B cell (primary cell): ENCODE measurements around the gene CLCN7. TPM values are rescaled to one million over a fixed set of nuclear protein-coding genes. Genes with fewer than 3 reads are reported as not detected.

Experiments
- ATAC-seq: fragments of 200-7000 bp; cut with Tn5 transposase; one replicate; pipeline ENCODE4 v1.10.0; 2021; ENCODE audit warnings: low read depth, mild to moderate bottlenecking, moderate number of reproducible peaks, moderate library complexity
- CTCF ChIA-PET: fragments of 350-600 bp; sonication (Branson Sonifier 250); formaldehyde crosslinking; loops from one replicate; lab custom pipeline; 2021; ENCODE audit warnings: antibody characterized with exemption, inconsistent platforms; lab: Charles Lee
- POLR2A ChIA-PET: fragments of 350-600 bp; sonication (Branson Sonifier 250); formaldehyde crosslinking; loops from one replicate; lab custom pipeline; 2021; ENCODE audit warnings: antibody characterized with exemption; lab: Charles Lee
- DNase-seq: peaks from one replicate; pipeline ENCODE4 v3.0.0; 2013
- H2AFZ ChIP-seq: 2 replicates; pipeline ENCODE4 v1.6.1; 2012; ENCODE audit warnings: mild to moderate bottlenecking, low read depth, low read length; ENCODE audit not compliant: insufficient read depth, poor library complexity, severe bottlenecking
- H3K27ac ChIP-seq, 2 donors: 1 replicate in 1 of 2; 2 replicates in 1 of 2; pipeline ENCODE4 v1.5.1; 2012 to 2013; ENCODE audit warnings: low read length in 2 of 2, mild to moderate bottlenecking in 2 of 2, moderate library complexity in 1 of 2
- H3K27me3 ChIP-seq, 4 experiments: fragments of 200-600 bp in 1 of 4; sonication (generic) in 1 of 4; replicated peaks in 1 of 4; 1 replicate in 2 of 4; 2 replicates in 2 of 4; pipeline versions ENCODE4 v1.6.1 to v1.7.0; 2013 to 2016; ENCODE audit warnings: low read length in 3 of 4, mild to moderate bottlenecking in 2 of 4, mixed read lengths in 1 of 4, moderate library complexity in 1 of 4; ENCODE audit not compliant: insufficient read depth in 4 of 4, control insufficient read depth in 3 of 4; ENCODE audit errors: control extremely low read depth in 1 of 4
- H3K36me3 ChIP-seq, 2 experiments: replicated peaks in 1 of 2; 1 replicate in 1 of 2; 2 replicates in 1 of 2; pipeline versions ENCODE4 v1.6.1 to v1.7.1; 2013; ENCODE audit warnings: low read length in 1 of 2; ENCODE audit not compliant: insufficient read depth in 2 of 2, control insufficient read depth in 1 of 2; ENCODE audit errors: control extremely low read depth in 1 of 2, extremely low read depth in 1 of 2
- H3K4me1 ChIP-seq, 2 donors: fragments of 200-600 bp in 1 of 2; sonication (generic) in 1 of 2; 1 replicate in 1 of 2; 2 replicates in 1 of 2; pipeline versions ENCODE4 v1.5.1 to v1.6.1; 2013 to 2017; ENCODE audit warnings: low read length in 2 of 2; ENCODE audit not compliant: control insufficient read depth in 2 of 2, insufficient read depth in 2 of 2
- H3K4me2 ChIP-seq: replicated peaks from 2 replicates; pipeline ENCODE3; 2012; ENCODE audit warnings: mild to moderate bottlenecking, low read depth, low read length; ENCODE audit not compliant: poor library complexity, severe bottlenecking
- H3K4me3 ChIP-seq, 5 experiments: fragments of 200-600 bp in 1 of 5; sonication (generic) in 1 of 5; 1 replicate in 3 of 5; 2 replicates in 2 of 5; pipeline versions ENCODE4 v1.5.1 to v1.7.0; 2011 to 2016; ENCODE audit warnings: low read length in 4 of 5, mild to moderate bottlenecking in 4 of 5, low read depth in 2 of 5, control low read depth in 1 of 5, moderate library complexity in 1 of 5; ENCODE audit not compliant: insufficient read depth in 1 of 5; ENCODE audit errors: control extremely low read depth in 1 of 5, extremely low read depth in 1 of 5
- H3K79me2 ChIP-seq: fragments of 200-600 bp; sonication (generic); one replicate; pipeline ENCODE4 v1.6.0; 2016; ENCODE audit warnings: low read length; ENCODE audit not compliant: control insufficient read depth, insufficient read depth
- H3K9ac ChIP-seq: fragments of 200-600 bp; sonication (generic); 2 replicates; pipeline ENCODE4 v1.6.1; 2017; ENCODE audit warnings: mild to moderate bottlenecking, low read length, moderate library complexity
- H3K9me3 ChIP-seq, 3 donors: one replicate each; pipeline versions ENCODE4 v1.6.1 to v1.7.1; 2013; ENCODE audit warnings: low read length in 2 of 3; ENCODE audit not compliant: control insufficient read depth in 2 of 3, insufficient read depth in 1 of 3; ENCODE audit errors: control extremely low read depth in 1 of 3
- H4K20me1 ChIP-seq: 2 replicates; pipeline ENCODE4 v1.6.0; 2012; ENCODE audit warnings: mild to moderate bottlenecking, low read length; ENCODE audit not compliant: insufficient read depth, control insufficient read depth, poor library complexity, severe bottlenecking
- H3K27ac Mint-ChIP-seq: one replicate; pipeline ENCODE4 v1.8.0; 2021; ENCODE audit warnings: mixed read lengths
- H3K27me3 Mint-ChIP-seq: one replicate; pipeline ENCODE4 v1.8.0; 2021; ENCODE audit warnings: mixed read lengths
- H3K4me1 Mint-ChIP-seq: one replicate; pipeline ENCODE4 v1.8.0; 2021; ENCODE audit warnings: mixed read lengths
- H3K4me3 Mint-ChIP-seq: one replicate; pipeline ENCODE4 v1.8.0; 2021; ENCODE audit warnings: mixed read lengths
- H3K9me3 Mint-ChIP-seq: one replicate; pipeline ENCODE4 v1.8.0; 2022; ENCODE audit warnings: mixed read lengths; ENCODE audit not compliant: insufficient read depth
- EZH2 ChIP-seq: IDR thresholded peaks from 2 replicates; pipeline ENCODE4 v1.6.1; 2012; ENCODE audit warnings: borderline replicate concordance, low read depth, mild to moderate bottlenecking, moderate library complexity, low read length; ENCODE audit not compliant: insufficient read depth, poor library complexity, severe bottlenecking
- WGBS: methylation state at CpG from one replicate; pipeline ENCODE4 v1.1.5; 2013; ENCODE audit warnings: missing lambda C conversion rate; ENCODE audit not compliant: insufficient coverage; 5-methylcytosine and 5-hydroxymethylcytosine counted together
- intact Hi-C: fragments of 100-400 bp; cut with micrococcal nuclease; formaldehyde crosslinking; loops from one replicate; pipeline ENCODE4 v1.10.0; 2022
- polyA plus RNA-seq: library from polyadenylated mRNA; depleted of rRNA; stranded (reverse); fragments of >200 nt; gene quantifications from 2 replicates; pipeline ENCODE4 v1.2.3, GENCODE V29; 2012
- total RNA-seq, 2 donors: library from RNA; stranded (reverse); fragments of 120-200 nt in 1 of 2; gene quantifications; 1 replicate in 1 of 2; 2 replicates in 1 of 2; pipeline versions ENCODE4 v1.2.3 to v1.2.4, GENCODE V29; 2013 to 2022
- TF ChIP-seq, protein P1 (sequence below): fragments of 200-600 bp; IDR thresholded peaks from one replicate; pipeline ENCODE4 v1.8.0; 2022; ENCODE audit warnings: antibody characterized with exemption, mild to moderate bottlenecking

The CLCN7 gene
- total and polyA plus RNA-seq, 2 donors (not counting 1 experiment from before 2014, with no cell fraction given) = 215 to 274 TPM

DNA sequence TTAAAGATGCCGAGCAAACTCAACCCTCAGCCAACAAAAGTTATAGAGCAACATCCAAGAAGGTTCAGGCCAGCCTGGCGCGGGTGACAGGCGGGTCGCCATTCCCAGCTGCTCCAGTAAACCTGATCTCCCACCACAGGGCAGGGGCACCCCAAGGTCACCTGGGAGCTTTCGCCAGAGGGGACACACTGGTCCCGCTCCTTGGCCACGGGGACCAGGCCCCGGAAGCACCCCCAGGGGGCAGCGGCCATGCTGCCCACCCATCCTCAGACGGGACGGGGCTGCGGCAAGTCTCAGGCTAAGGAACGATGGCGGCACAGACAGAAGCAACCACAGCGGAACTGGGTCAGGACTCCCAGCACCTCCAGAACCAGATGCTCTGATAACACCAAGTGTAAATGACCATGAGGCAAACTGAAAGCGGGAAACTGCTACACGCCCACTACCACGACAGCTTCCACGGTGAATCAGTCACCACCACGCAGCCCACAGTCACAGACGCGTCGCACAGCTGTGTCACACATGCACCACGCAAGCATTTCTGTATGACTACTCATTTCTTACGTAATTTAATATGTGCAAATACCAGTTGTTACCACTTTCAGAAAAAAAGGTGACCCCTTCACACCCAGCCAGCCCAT is 16.4 kb downstream of the CLCN7 start:
- ATAC-seq = peak; percentile 60
- no peak for TF ChIP-seq EZH2
- TF ChIP-seq, protein P1, sequence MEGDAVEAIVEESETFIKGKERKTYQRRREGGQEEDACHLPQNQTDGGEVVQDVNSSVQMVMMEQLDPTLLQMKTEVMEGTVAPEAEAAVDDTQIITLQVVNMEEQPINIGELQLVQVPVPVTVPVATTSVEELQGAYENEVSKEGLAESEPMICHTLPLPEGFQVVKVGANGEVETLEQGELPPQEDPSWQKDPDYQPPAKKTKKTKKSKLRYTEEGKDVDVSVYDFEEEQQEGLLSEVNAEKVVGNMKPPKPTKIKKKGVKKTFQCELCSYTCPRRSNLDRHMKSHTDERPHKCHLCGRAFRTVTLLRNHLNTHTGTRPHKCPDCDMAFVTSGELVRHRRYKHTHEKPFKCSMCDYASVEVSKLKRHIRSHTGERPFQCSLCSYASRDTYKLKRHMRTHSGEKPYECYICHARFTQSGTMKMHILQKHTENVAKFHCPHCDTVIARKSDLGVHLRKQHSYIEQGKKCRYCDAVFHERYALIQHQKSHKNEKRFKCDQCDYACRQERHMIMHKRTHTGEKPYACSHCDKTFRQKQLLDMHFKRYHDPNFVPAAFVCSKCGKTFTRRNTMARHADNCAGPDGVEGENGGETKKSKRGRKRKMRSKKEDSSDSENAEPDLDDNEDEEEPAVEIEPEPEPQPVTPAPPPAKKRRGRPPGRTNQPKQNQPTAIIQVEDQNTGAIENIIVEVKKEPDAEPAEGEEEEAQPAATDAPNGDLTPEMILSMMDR = no peak
- Histone ChIP-seq H3K36me3 (peaks cover 5 to 71% of the 10 kb centered on the region in 2 experiments), H3K4me3 (peak overlapping the region in 3 of 5 experiments; percentile 38 to 51 (median 50)), H4K20me1 (no peaks in the 10 kb centered on the region), H3K9me3 (peaks cover 0 to 3% (median 0%) of the 10 kb centered on the region in 3 donors), H3K27me3 (no peaks in the 10 kb centered on the region), H3K9ac (peak overlapping the region; percentile 65), H3K27ac (peak overlapping the region; percentile 98), H3K4me2 (peak overlapping the region; percentile 70), H3K4me1 (peaks cover 31 to 34% of the 10 kb centered on the region in 2 donors), H3K79me2 (peaks cover 82% of the 10 kb centered on the region), H2AFZ (peak overlapping the region; percentile 23)
- peak overlapping the region; percentile 97 for H3K27ac Mint-ChIP-seq
- WGBS = 67% methylated on average over 26 of the region's 26 CpGs
- peaks cover 28% of the 10 kb centered on the region for H3K4me1 Mint-ChIP-seq
- ChIA-PET CTCF (interaction anchor here (0.6 to 1.2 kb wide), 6 partner anchors 18 to 86 kb away, joined by 3 to 5 read pairs (median 4); no protein-coding TSS in a partner anchor), POLR2A (interaction anchor here (1.0 to 2.6 kb wide), 5 partner anchors 15 to 50 kb away, joined by 4 to 16 read pairs (median 12); partner anchors contain the start of genes CLCN7, TELO2 and UQCC4)
- H3K4me3 Mint-ChIP-seq = peak overlapping the region; percentile 81
- H3K9me3 Mint-ChIP-seq = no peaks in the 10 kb centered on the region
- H3K27me3 Mint-ChIP-seq = no peaks in the 10 kb centered on the region
- no peak for DNase-seq
- intact Hi-C loops = loop anchor here (1.0 to 2.0 kb wide), 2 partner anchors 17 to 34 kb away; partner anchors contain the start of genes CLCN7 and TELO2
